ENCODE measurements around the gene TSPAN9. TPM values are rescaled to one million over a fixed set of nuclear protein-coding genes. Genes with fewer than 3 reads are reported as not detected.

Gene TSPAN9
- total RNA-seq, 1 donor from 2014 or later, result 81.2 TPM

DNA sequence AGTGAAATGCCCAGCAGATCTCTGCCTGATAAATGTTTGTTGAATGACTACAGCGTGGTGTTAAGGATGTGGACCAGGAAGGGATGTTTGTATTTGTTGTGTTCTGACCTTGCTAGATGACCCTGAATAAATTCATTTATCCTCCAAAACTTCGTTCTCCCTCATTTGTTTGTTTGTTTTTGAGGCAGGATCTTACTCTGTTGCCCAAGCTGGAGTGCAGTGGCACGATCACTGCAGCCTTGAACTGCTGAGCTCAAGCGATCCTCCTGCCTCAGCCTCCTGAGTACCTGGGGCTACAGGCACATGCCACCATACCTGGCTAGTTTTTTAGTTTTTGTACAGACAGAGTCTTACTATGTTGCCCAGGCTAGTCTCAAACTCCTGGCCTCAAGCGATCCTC is 96.7 kb downstream of the TSPAN9 start:
- no peaks in the 10 kb centered on the region for H3K9me3 ChIP-seq
- H3K36me3 ChIP-seq, result no peaks in the 10 kb centered on the region
- no peak for DNase-seq
- no peak overlapping the region for H3K4me3 ChIP-seq
- H3K4me1 ChIP-seq, result peaks cover 7% of the 10 kb centered on the region
- ATAC-seq, result no peak
- H3K27ac ChIP-seq, result no peak overlapping the region
- intact Hi-C loops (cut with DNase I), result no loop called here
- TF ChIP-seq, protein P1, sequence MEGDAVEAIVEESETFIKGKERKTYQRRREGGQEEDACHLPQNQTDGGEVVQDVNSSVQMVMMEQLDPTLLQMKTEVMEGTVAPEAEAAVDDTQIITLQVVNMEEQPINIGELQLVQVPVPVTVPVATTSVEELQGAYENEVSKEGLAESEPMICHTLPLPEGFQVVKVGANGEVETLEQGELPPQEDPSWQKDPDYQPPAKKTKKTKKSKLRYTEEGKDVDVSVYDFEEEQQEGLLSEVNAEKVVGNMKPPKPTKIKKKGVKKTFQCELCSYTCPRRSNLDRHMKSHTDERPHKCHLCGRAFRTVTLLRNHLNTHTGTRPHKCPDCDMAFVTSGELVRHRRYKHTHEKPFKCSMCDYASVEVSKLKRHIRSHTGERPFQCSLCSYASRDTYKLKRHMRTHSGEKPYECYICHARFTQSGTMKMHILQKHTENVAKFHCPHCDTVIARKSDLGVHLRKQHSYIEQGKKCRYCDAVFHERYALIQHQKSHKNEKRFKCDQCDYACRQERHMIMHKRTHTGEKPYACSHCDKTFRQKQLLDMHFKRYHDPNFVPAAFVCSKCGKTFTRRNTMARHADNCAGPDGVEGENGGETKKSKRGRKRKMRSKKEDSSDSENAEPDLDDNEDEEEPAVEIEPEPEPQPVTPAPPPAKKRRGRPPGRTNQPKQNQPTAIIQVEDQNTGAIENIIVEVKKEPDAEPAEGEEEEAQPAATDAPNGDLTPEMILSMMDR (IDR thresholded peaks at IDR 0.05), result no peak
- H3K27me3 ChIP-seq, result no peaks in the 10 kb centered on the region

DNA sequence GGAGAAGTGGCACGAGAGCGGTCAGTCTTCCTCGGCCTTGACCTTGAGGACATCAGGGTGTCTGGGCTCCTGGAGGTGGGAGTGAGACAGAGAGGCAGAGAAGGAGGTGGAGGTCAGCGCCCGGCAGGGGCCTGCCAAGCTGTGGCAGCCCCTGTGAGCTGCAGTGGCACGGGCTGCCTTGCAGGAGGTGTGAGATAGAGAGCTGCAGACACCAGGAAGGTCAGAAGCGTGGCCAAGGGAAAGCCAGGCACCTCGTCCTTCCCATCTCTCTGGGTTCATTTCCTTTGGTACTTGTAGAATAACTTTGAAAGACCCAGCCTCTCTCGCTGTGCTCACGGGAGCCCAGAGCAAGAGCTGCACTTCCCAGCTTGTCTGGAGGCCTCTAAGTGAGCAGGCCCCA is 98.1 kb downstream of the TSPAN9 start:
- no peak overlapping the region for H3K27ac ChIP-seq
- H3K36me3 ChIP-seq, result no peaks in the 10 kb centered on the region
- H3K4me3 ChIP-seq, result no peak overlapping the region
- peaks cover 7% of the 10 kb centered on the region for H3K4me1 ChIP-seq
- no peaks in the 10 kb centered on the region for H3K9me3 ChIP-seq
- intact Hi-C loops (cut with DNase I), result no loop called here
- ATAC-seq (no peak), DNase-seq (no peak)
- no peaks in the 10 kb centered on the region for H3K27me3 ChIP-seq
- TF ChIP-seq, protein P1 (IDR thresholded peaks at IDR 0.05), result no peak

DNA sequence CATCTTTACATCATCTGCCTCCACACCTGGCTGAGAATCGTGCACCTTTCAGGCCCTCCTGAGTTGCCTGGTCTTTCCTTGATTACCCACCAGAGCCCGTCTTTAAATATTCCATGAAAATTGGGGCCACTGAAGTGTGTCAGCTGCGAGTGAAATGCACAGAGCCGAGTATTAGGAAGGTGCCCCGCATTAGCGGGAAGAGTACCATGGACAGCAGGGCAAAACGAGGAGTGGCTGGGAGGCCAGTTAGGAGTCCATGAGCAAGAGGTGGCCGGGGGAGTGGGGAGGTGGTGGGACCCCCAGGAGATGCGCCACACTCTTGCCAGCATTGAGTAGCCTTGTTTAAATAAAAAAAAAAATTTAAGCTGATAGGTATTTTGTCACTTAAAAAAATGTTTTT is 99.6 kb downstream of the TSPAN9 start:
- DNase-seq (no peak), ATAC-seq (no peak)
- H3K27ac ChIP-seq, result no peak overlapping the region
- peaks cover 7% of the 10 kb centered on the region for H3K4me1 ChIP-seq
- no peak overlapping the region for H3K4me3 ChIP-seq
- intact Hi-C loops (cut with DNase I), result no loop called here
- TF ChIP-seq, protein P1 (IDR thresholded peaks at IDR 0.05), result no peak
- no peaks in the 10 kb centered on the region for H3K36me3 ChIP-seq
- H3K27me3 ChIP-seq, result no peaks in the 10 kb centered on the region
- no peaks in the 10 kb centered on the region for H3K9me3 ChIP-seq

DNA sequence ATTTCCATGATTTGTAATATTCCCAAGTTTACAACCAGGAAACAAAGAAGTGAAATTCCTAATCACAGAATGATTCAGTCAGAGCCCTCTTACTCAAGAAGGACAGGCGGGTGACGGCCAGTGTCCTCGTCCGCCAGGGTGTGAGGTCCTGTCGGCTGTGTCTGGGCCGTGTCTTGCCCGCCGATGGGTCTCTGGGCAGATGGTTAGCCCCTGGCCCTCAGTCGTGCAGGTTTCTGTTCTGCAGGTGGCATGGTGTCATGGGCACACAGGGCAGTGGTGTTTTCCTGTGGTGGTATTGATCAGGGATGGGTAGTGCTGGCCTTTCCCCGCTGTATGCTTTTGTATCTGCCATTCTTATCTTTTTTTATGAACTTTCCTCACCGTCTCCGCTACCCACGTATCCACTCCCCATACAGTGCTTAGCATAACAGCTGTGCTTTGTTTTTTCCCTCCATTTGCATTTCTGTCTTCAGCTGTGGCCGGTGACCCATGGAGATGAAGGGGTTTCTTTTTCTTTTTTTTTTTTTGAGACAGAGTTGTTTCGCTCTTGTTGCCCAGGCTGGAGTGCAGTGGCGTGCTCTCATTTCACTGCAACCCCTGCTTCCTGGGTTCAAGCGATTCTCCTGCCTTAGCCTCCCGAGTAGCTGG is 100.7 kb downstream of the TSPAN9 start:
- ATAC-seq (no peak), DNase-seq (no peak)
- H3K4me3 ChIP-seq, result no peak overlapping the region
- no peaks in the 10 kb centered on the region for H3K9me3 ChIP-seq
- H3K27ac ChIP-seq, result no peak overlapping the region
- no peaks in the 10 kb centered on the region for H3K27me3 ChIP-seq
- H3K36me3 ChIP-seq, result no peaks in the 10 kb centered on the region
- intact Hi-C loops (cut with DNase I), result no loop called here
- TF ChIP-seq, protein P1 (IDR thresholded peaks at IDR 0.05), result no peak
- peaks cover 7% of the 10 kb centered on the region for H3K4me1 ChIP-seq

DNA sequence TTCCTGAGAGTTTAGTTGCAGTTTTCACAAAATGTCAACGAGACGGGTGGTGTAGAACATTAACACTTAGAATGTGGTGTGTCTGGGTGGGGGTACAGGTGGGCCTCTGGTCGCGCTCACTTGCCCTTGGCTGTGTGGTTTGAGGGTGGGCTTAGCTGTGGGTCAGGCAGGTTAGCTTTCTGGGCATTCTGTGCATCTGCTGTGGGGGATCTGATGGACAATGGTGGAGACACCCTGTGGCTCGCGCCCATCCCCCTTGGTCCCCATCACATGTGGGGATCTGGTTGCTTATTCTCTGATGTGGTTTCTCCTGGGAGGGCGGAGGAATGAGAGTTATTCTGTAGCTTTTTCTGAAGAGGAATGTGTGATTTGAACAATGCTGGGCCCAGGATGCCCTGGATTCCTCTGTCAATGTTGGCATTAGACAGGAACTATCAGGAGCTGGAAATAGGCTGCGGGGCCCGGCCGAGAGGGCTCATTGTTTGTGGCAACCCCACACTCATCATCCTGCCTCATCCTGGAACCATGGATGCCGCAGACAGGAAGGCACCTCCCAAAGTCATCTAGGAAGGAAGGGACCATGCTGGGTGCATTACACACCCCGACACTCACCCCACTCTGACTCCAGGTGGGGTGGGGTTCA is 101.6 kb downstream of the TSPAN9 start:
- intact Hi-C loops (cut with DNase I), result no loop called here
- no peak overlapping the region for H3K4me3 ChIP-seq
- H3K4me1 ChIP-seq, result peaks cover under 1% of the 10 kb centered on the region
- no peaks in the 10 kb centered on the region for H3K27me3 ChIP-seq
- DNase-seq (no peak), ATAC-seq (no peak)
- H3K36me3 ChIP-seq, result no peaks in the 10 kb centered on the region
- TF ChIP-seq, protein P1 (IDR thresholded peaks at IDR 0.05), result no peak
- H3K9me3 ChIP-seq, result no peaks in the 10 kb centered on the region
- no peak overlapping the region for H3K27ac ChIP-seq

Data from upper lobe of right lung (tissue), 1 donor.